Measurements from ENCODE around the gene C3orf52. TPM values are rescaled to one million over a fixed set of nuclear protein-coding genes. Genes with fewer than 3 reads are reported as not detected.

Gene C3orf52
- total and polyA plus RNA-seq, 2 experiments from 2014 or later: 8.1 to 16.6 TPM

DNA sequence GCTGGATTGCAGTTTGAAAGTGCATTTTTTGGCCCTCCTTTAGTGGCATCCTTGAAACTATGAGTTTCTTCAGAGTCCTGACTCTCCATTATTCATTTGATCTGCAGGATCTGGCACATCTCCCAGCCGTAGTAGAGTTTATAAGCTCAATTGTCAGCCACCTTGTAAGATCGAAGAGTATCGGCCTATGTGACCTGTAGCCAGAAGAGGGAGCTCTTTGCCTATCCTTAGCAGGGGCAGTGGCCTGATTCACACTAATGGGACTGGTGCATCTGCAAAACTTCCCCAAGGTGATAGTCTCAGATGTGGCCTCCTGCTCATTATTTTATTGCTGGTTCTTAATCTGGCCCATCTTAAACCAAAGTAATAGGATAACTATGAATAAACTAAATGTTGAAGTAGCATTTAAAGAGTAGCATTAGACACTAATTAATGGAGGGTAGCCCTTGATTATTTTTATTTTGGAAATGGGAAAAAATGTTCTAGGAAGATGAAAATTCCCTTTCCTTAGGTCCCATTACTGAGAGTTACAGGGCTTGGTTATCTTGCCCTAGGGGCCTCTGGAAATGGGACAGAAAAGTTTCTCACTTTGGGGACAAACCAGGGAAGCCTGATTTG lies 25.7 kb downstream of the C3orf52 start:
- no peaks in the 10 kb centered on the region; the same call in 2 of the 3 replicates for H3K9me3 Mint-ChIP-seq
- ATAC-seq: peak; percentile 99
- no peaks in the 10 kb centered on the region for H3K4me1 ChIP-seq (ENCODE audit: insufficient read depth)

DNA sequence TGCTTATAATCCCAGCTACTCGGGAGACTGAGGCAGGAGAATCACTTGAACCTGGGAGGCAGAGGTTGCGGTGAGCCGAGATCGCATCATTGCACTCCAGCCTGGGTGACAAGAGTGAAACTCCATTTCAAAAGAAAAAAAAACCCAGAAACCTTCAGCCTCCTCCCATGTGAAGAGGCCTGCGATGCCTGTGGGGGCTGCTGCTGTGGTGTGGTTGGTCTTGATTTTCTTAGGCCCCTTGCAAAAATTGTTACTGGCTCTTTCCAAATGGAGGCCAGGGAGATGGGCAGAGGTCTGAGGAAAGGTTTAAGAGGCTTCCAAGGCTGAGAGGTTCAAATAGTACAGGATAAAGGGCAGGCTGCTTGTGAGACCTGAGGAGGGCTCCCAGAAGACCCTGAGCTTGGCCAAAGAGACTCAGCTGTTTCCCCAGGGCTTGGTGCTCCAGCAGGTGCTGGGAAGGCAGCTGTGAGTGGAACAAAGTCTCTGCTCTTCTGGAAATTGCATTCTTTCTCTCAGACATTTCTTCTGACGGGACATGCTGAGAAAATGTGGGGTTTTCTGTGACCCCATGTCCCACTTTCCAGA lies 28.5 kb downstream of the C3orf52 start:
- Mint-ChIP-seq H3K27me3 (ENCODE audit: insufficient read depth, low read depth, poor library complexity) (peaks cover 2% of the 10 kb centered on the region), H3K9me3 (no peaks in the 10 kb centered on the region; the same call in 2 of the 3 replicates), H3K4me3 (no peak overlapping the region), H3K36me3 (ENCODE audit: low read depth) (peaks cover 12% of the 10 kb centered on the region; the same call in 2 of the 3 replicates), H3K27ac (no peak overlapping the region), H3K4me1 (peaks cover 13% of the 10 kb centered on the region)
- no peak for DNase-seq (ENCODE audit: low spot score)
- no peaks in the 10 kb centered on the region for H3K9me2 ChIP-seq (ENCODE audit: insufficient read depth)
- no peak overlapping the region for H3K4me2 ChIP-seq
- ATAC-seq: no peak
- peaks cover 10% of the 10 kb centered on the region for H3K4me1 ChIP-seq (ENCODE audit: insufficient read depth)
- H3K36me3 ChIP-seq (ENCODE audit: insufficient read depth): no peaks in the 10 kb centered on the region; the same call in 1 of the 2 replicates
- no peaks in the 10 kb centered on the region for H3K27me3 ChIP-seq (ENCODE audit: insufficient read depth)
- H2AFZ ChIP-seq: no peak overlapping the region
- 0 out of 2 replicates have a peak, but pooled peaks cover 4% of the 10 kb centered on the region for H3F3A ChIP-seq (replicated peaks; ENCODE audit: low read depth)
- no peak overlapping the region for H3K4me3 ChIP-seq
- no peaks in the 10 kb centered on the region for H4K20me1 ChIP-seq (replicated peaks; ENCODE audit: insufficient read depth)
- H3K79me2 ChIP-seq (replicated peaks; ENCODE audit: insufficient read depth): no peaks in the 10 kb centered on the region
- H3K27ac ChIP-seq (ENCODE audit: low read depth): no peak overlapping the region
- TF ChIP-seq ZNF114 (CRISPR knock-in tag; IDR thresholded peaks at IDR 0.05): no peak
- TF ChIP-seq JUNB (IDR thresholded peaks at IDR 0.05; ENCODE audit: unreplicated experiment): no peak
- no peak for TF ChIP-seq CTCF (conservative IDR thresholded peaks at IDR 0.05; ENCODE audit: low read depth in 2 of 2)
- no peak for TF ChIP-seq EZH2phosphoT487 (IDR thresholded peaks at IDR 0.05; ENCODE audit: unreplicated experiment)
- no peak for TF ChIP-seq ETS1 (IDR thresholded peaks at IDR 0.05)
- TF ChIP-seq EZH2 (IDR thresholded peaks at IDR 0.05; ENCODE audit: low read depth, unreplicated experiment): no peak
- TF ChIP-seq REST (IDR thresholded peaks at IDR 0.05; ENCODE audit: unreplicated experiment): no peak

More for the DNA sequence above, 25.7 kb downstream of the C3orf52 start:
- no peaks in the 10 kb centered on the region for H3K27me3 ChIP-seq (ENCODE audit: insufficient read depth)
- no peak overlapping the region for H3K4me3 ChIP-seq
- H3K36me3 Mint-ChIP-seq (ENCODE audit: low read depth): peaks cover 3% of the 10 kb centered on the region; the same call in 2 of the 3 replicates
- H3K9me2 ChIP-seq (ENCODE audit: insufficient read depth): no peaks in the 10 kb centered on the region
- H3K27me3 Mint-ChIP-seq (ENCODE audit: insufficient read depth, low read depth, poor library complexity): no peaks in the 10 kb centered on the region
- H3F3A ChIP-seq (replicated peaks; ENCODE audit: low read depth): 0 out of 2 replicates have a peak, but pooled peaks cover 4% of the 10 kb centered on the region
- H3K27ac ChIP-seq (ENCODE audit: low read depth): no peak overlapping the region
- no peak overlapping the region for H2AFZ ChIP-seq
- H4K20me1 ChIP-seq (replicated peaks; ENCODE audit: insufficient read depth): no peaks in the 10 kb centered on the region
- DNase-seq (ENCODE audit: low spot score): peak; percentile 93
- H3K27ac Mint-ChIP-seq: no peak overlapping the region
- H3K79me2 ChIP-seq (replicated peaks; ENCODE audit: insufficient read depth): no peaks in the 10 kb centered on the region
- peaks cover 5% of the 10 kb centered on the region for H3K4me1 Mint-ChIP-seq
- no peak overlapping the region for H3K4me3 Mint-ChIP-seq
- H3K36me3 ChIP-seq (ENCODE audit: insufficient read depth): no peaks in the 10 kb centered on the region; the same call in 1 of the 2 replicates
- no peak for TF ChIP-seq EZH2 (IDR thresholded peaks at IDR 0.05; ENCODE audit: low read depth, unreplicated experiment)
- peak; percentile 95 to 99 for TF ChIP-seq CTCF (conservative IDR thresholded peaks at IDR 0.05; ENCODE audit: low read depth in 2 of 2)
- peak; percentile 22; the same call in 1 of the 2 replicates for TF ChIP-seq NANOG (IDR thresholded peaks at IDR 0.05; ENCODE audit: borderline replicate concordance)
- no peak overlapping the region for H3K4me2 ChIP-seq

Measured in GM23338 (cell line).